Ovary (tissue), 9 donors: ENCODE measurements around the gene OR8H2. TPM values are rescaled to one million over a fixed set of nuclear protein-coding genes. Genes with fewer than 3 reads are reported as not detected.

Experiments
- DNase-seq, 5 donors: peaks; one replicate each; pipeline ENCODE4 v3.0.0-alpha.2; 2019 to 2020
- H3K27ac ChIP-seq, 2 donors: fragments of 200-600 bp; one replicate each; pipeline versions ENCODE4 v1.5.1 to v1.8.0; 2019 to 2022
- H3K27me3 ChIP-seq: fragments of 200-600 bp; one replicate; pipeline ENCODE4 v1.8.0; 2022
- H3K36me3 ChIP-seq: fragments of 200-600 bp; sonication (generic); one replicate; pipeline ENCODE4 v1.5.1; 2019
- H3K4me1 ChIP-seq: one replicate; pipeline ENCODE4 v1.8.1; 2013; ENCODE audit warnings: mild to moderate bottlenecking, moderate library complexity; ENCODE audit not compliant: insufficient read depth
- H3K4me3 ChIP-seq: fragments of 200-600 bp; sonication (generic); one replicate; pipeline ENCODE4 v1.5.1; 2017
- H3K9me3 ChIP-seq, 2 donors: fragments of 200-600 bp in 1 of 2; sonication (generic) in 1 of 2; one replicate each; pipeline versions ENCODE4 v1.5.1 to v1.8.1; 2013 to 2019; ENCODE audit warnings: mild to moderate bottlenecking in 1 of 2, moderate library complexity in 1 of 2
- CTCF ChIP-seq, 3 donors: fragments of 450-650 bp in 2 of 3; fragments of 200-600 bp in 1 of 3; IDR thresholded peaks; one replicate each; pipeline versions ENCODE4 v1.5.1 to v1.8.0; 2016 to 2022; ENCODE audit warnings: antibody characterized with exemption in 3 of 3, mild to moderate bottlenecking in 1 of 3
- EP300 ChIP-seq: sonication (generic); formaldehyde crosslinking; IDR thresholded peaks from one replicate; pipeline ENCODE4 v1.6.1; 2017; ENCODE audit warnings: antibody characterized with exemption
- POLR2A ChIP-seq: fragments of 450-650 bp; IDR thresholded peaks from one replicate; pipeline ENCODE4 v1.6.1; 2017; ENCODE audit warnings: antibody characterized with exemption, mild to moderate bottlenecking, moderate library complexity
- WGBS, 3 donors: extraction: QIAGEN DNeasy Blood & Tissue Kit in 1 of 3; methylation state at CpG; one replicate each; pipeline versions ENCODE4 v1.1.5 to v1.1.7; 2013 to 2017; 5-methylcytosine and 5-hydroxymethylcytosine counted together
- intact Hi-C, 4 donors: fragments of 100-400 bp; cut with DNase I; formaldehyde crosslinking; loops; one replicate each; pipeline versions ENCODE4 v1.11.0 to v1.15.1; 2022 to 2023
- polyA plus RNA-seq, 2 donors: library from polyadenylated mRNA; stranded (reverse); fragments of 200-250 nt in 1 of 2; fragments of 350-450 nt in 1 of 2; fragmentation: Illumina TruSeq in 1 of 2; extraction: RNeasy Lipid Tissue Mini Kit (QIAGEN cat#74804) in 1 of 2; gene quantifications; one replicate each; pipeline ENCODE4 v1.2.3, GENCODE V29; 2013 to 2014
- small RNA-seq: library from RNA; depleted of rRNA; stranded (forward); fragments of <200 nt; gene quantifications from one replicate; pipeline ENCODE3, GENCODE V24; 2016
- total RNA-seq, 7 donors: library from RNA; depleted of rRNA in 2 of 7; stranded (reverse); fragments of >200 nt in 2 of 7; fragmentation: NEBNext Ultra II Directional in 3 of 7; extraction: Animal tissue kit (Norgen Biotek cat#: 25700) in 3 of 7; gene quantifications; one replicate each; pipeline versions ENCODE4 v1.1.0 to v1.2.4, GENCODE V29; 2016 to 2023
- donor health status: DM: no; HTN: no; CAD: no; lungs with moderate emphysema.
- donor health status: DM: no; HTN: no; CAD: no.
- donor health status: Bipolar disorder and iron deficiency.
- donor health status: DM: yes; HTN: yes; CAD: no.
- donor health status: DM: no; HTN: no; CAD: no.
- donor health status: DM: yes; HTN: yes; CAD: no.

Gene OR8H2
- total and polyA plus RNA-seq, 9 donors: not detected

- intact Hi-C loops: no loop called here
- no peak for DNase-seq
- 92 to 93% (median 93%) methylated on average over 15 of the region's 15 CpGs for WGBS, 3 donors
- no peaks in the 10 kb centered on the region for H3K27me3 ChIP-seq
- H3K4me1 ChIP-seq: no peaks in the 10 kb centered on the region
- H3K36me3 ChIP-seq: no peaks in the 10 kb centered on the region
- H3K4me3 ChIP-seq: no peak overlapping the region
- H3K27ac ChIP-seq: no peak overlapping the region
- TF ChIP-seq POLR2A (no peak), EP300 (no peak), CTCF (IDR thresholded peaks at IDR 0.05) (no peak)
- H3K9me3 ChIP-seq: no peaks in the 10 kb centered on the region
Observed at GRCh38 chr11:56152333-56152732, 48.8 kb downstream of the OR8H2 start.

Small RNA genes lying within 50 kb of the gene (small RNA-seq; reads per million reads assigned to genes)
- not detected for gene OR8I4P

Other genes with a start within 250 kb of the OR8H2 start
- not detected for gene TRIM51, start 220.4 kb upstream of the OR8H2 start, total RNA-seq
- not detected for gene TRIM51, start 220.4 kb upstream of the OR8H2 start, polyA plus RNA-seq
- gene OR5W2, start 189.1 kb upstream of the OR8H2 start, total RNA-seq: not detected
- not detected for gene OR5W2, start 189.1 kb upstream of the OR8H2 start, polyA plus RNA-seq
- not detected for gene OR5I1, start 167.3 kb upstream of the OR8H2 start, total RNA-seq
- not detected for gene OR5I1, start 167.3 kb upstream of the OR8H2 start, polyA plus RNA-seq
- not detected for gene OR10AG1, start 133.7 kb upstream of the OR8H2 start, total RNA-seq
- gene OR10AG1, start 133.7 kb upstream of the OR8H2 start, polyA plus RNA-seq: not detected
- gene OR5F1, start 109.1 kb upstream of the OR8H2 start, total RNA-seq: not detected
- not detected for gene OR5F1, start 109.1 kb upstream of the OR8H2 start, polyA plus RNA-seq
- gene OR5AS1, start 76.0 kb upstream of the OR8H2 start, total RNA-seq: not detected
- not detected for gene OR5AS1, start 76.0 kb upstream of the OR8H2 start, polyA plus RNA-seq
- not detected for gene OR8I2, start 10.4 kb upstream of the OR8H2 start, total RNA-seq
- gene OR8I2, start 10.4 kb upstream of the OR8H2 start, polyA plus RNA-seq: not detected
- not detected for gene OR8H3, start 18.7 kb downstream of the OR8H2 start, total RNA-seq
- not detected for gene OR8H3, start 18.7 kb downstream of the OR8H2 start, polyA plus RNA-seq
- gene OR8J3, start 36.5 kb downstream of the OR8H2 start, total RNA-seq: not detected
- gene OR8J3, start 36.5 kb downstream of the OR8H2 start, polyA plus RNA-seq: not detected
- gene OR8K5, start 56.6 kb downstream of the OR8H2 start, total RNA-seq: not detected
- gene OR8K5, start 56.6 kb downstream of the OR8H2 start, polyA plus RNA-seq: not detected
- gene OR5J2, start 72.9 kb downstream of the OR8H2 start, total RNA-seq: not detected
- gene OR5J2, start 72.9 kb downstream of the OR8H2 start, polyA plus RNA-seq: not detected
- gene OR5T2, start 130.6 kb downstream of the OR8H2 start, total RNA-seq: not detected
- gene OR5T2, start 130.6 kb downstream of the OR8H2 start, polyA plus RNA-seq: not detected
- gene OR5T3, start 148.6 kb downstream of the OR8H2 start, total RNA-seq: not detected
- gene OR5T3, start 148.6 kb downstream of the OR8H2 start, polyA plus RNA-seq: not detected
- not detected for gene OR5T1, start 170.5 kb downstream of the OR8H2 start, total RNA-seq
- gene OR5T1, start 170.5 kb downstream of the OR8H2 start, polyA plus RNA-seq: not detected
- not detected for gene OR8H1, start 188.6 kb downstream of the OR8H2 start, total RNA-seq
- not detected for gene OR8H1, start 188.6 kb downstream of the OR8H2 start, polyA plus RNA-seq
- not detected for gene OR8K3, start 211.5 kb downstream of the OR8H2 start, total RNA-seq
- not detected for gene OR8K3, start 211.5 kb downstream of the OR8H2 start, polyA plus RNA-seq
- gene OR8K1, start 242.4 kb downstream of the OR8H2 start, total RNA-seq: not detected
- not detected for gene OR8K1, start 242.4 kb downstream of the OR8H2 start, polyA plus RNA-seq